A673 (cell line): ENCODE data around the gene PMP22. TPM values are rescaled to one million over a fixed set of nuclear protein-coding genes. Genes with fewer than 3 reads are reported as not detected.

ENCODE experiments used
- BruUV-seq: library from RNA; stranded (reverse); fragments of 400-500 nt; replicated peaks from 2 replicates; lab custom pipeline; 2021; lab: Mats Ljungman, UMichigan
- CTCF ChIA-PET: fragments of 300-600 bp; sonication (Branson Sonifier 250); formaldehyde crosslinking; loops from one replicate; lab custom pipeline; 2022; ENCODE audit warnings: antibody characterized with exemption; lab: Charles Lee
- POLR2A ChIA-PET: fragments of 300-600 bp; sonication (Branson Sonifier 250); formaldehyde crosslinking; loops from one replicate; lab custom pipeline; 2022; ENCODE audit warnings: antibody characterized with exemption; ENCODE audit not compliant: low non-redundant PET; lab: Charles Lee
- DNase-seq: peaks from one replicate; pipeline ENCODE4 v3.0.0-alpha.2; 2015; ENCODE audit warnings: low spot score
- H3K27ac ChIP-seq: fragments of 200-600 bp; sonication (generic); 2 replicates; pipeline ENCODE4 v1.5.1; 2016; ENCODE audit warnings: mixed run types, low read depth, mild to moderate bottlenecking, mixed read lengths, antibody characterized with exemption, low read length; ENCODE audit not compliant: poor library complexity, severe bottlenecking
- H3K27me3 ChIP-seq: fragments of 200-600 bp; sonication (generic); replicated peaks from 2 replicates; pipeline ENCODE4 v1.6.1; 2017; ENCODE audit warnings: mixed run types, low read depth, mild to moderate bottlenecking, mixed read lengths, antibody characterized with exemption, low read length; ENCODE audit not compliant: insufficient read depth, poor library complexity
- H3K36me3 ChIP-seq: fragments of 200-600 bp; sonication (generic); 2 replicates; pipeline ENCODE4 v1.6.1; 2016; ENCODE audit warnings: mixed run types, mild to moderate bottlenecking, mixed read lengths, antibody characterized with exemption, low read length; ENCODE audit not compliant: insufficient read depth, poor library complexity, severe bottlenecking
- H3K4me1 ChIP-seq: fragments of 200-600 bp; sonication (generic); 2 replicates; pipeline ENCODE4 v1.6.1; 2017; ENCODE audit warnings: mixed run types, mild to moderate bottlenecking, mixed read lengths, antibody characterized with exemption, low read length; ENCODE audit not compliant: insufficient read depth, poor library complexity, severe bottlenecking
- H3K4me3 ChIP-seq: fragments of 200-600 bp; sonication (generic); 2 replicates; pipeline ENCODE4 v1.5.1; 2016; ENCODE audit warnings: low read depth, mixed run types, mild to moderate bottlenecking, mixed read lengths, low read length; ENCODE audit not compliant: poor library complexity, severe bottlenecking
- H3K9me3 ChIP-seq: fragments of 200-600 bp; sonication (generic); 2 replicates; pipeline ENCODE4 v1.6.1; 2016; ENCODE audit warnings: mixed run types, low read depth, mild to moderate bottlenecking, mixed read lengths, antibody characterized with exemption, low read length; ENCODE audit not compliant: poor library complexity, severe bottlenecking
- CTCF ChIP-seq: fragments of 300-800, 200-600 bp; sonication (generic); conservative IDR thresholded peaks from 2 replicates; pipeline ENCODE4 v1.5.1; 2017; ENCODE audit warnings: low read depth, mild to moderate bottlenecking, antibody characterized with exemption, low read length, moderate library complexity, mixed read lengths
- EZH2 ChIP-seq: fragments of 200-600 bp; sonication (generic); IDR thresholded peaks from 2 replicates; pipeline ENCODE4 v1.6.1; 2017; ENCODE audit warnings: borderline replicate concordance, low read depth, mild to moderate bottlenecking, mixed read lengths, antibody characterized with exemption, low read length; ENCODE audit not compliant: poor library complexity, severe bottlenecking
- intact Hi-C: fragments of 100-400 bp; cut with micrococcal nuclease; formaldehyde crosslinking; loops from one replicate; pipeline ENCODE4 v1.10.0; 2022; ENCODE audit not compliant: unreplicated experiment
- total RNA-seq: library from RNA; stranded (reverse); gene quantifications from 2 replicates; pipeline ENCODE4 v1.2.3, GENCODE V29; 2021

Gene PMP22
- total RNA-seq, 1 experiment from 2014 or later, result not detected

- BruUV-seq, result no TSS peak
- Histone ChIP-seq H3K27ac (no peak overlapping the region), H3K9me3 (no peaks in the 10 kb centered on the region), H3K4me1 (no peaks in the 10 kb centered on the region), H3K4me3 (no peak overlapping the region), H3K36me3 (no peaks in the 10 kb centered on the region), H3K27me3 (peaks cover 22% of the 10 kb centered on the region)
- CTCF ChIA-PET, result interaction anchor here (0.5 kb wide), 1 partner anchor 194 kb away, joined by 3 read pairs; no protein-coding TSS in a partner anchor
- POLR2A ChIA-PET, result no interaction called here
- intact Hi-C loops, result no loop called here
- no peak for DNase-seq
- no peak for TF ChIP-seq EZH2
- TF ChIP-seq CTCF, result no peak
These were observed 44.1 kb upstream of the PMP22 start for GRCh38 chr17:15309236-15309635.

DNA sequence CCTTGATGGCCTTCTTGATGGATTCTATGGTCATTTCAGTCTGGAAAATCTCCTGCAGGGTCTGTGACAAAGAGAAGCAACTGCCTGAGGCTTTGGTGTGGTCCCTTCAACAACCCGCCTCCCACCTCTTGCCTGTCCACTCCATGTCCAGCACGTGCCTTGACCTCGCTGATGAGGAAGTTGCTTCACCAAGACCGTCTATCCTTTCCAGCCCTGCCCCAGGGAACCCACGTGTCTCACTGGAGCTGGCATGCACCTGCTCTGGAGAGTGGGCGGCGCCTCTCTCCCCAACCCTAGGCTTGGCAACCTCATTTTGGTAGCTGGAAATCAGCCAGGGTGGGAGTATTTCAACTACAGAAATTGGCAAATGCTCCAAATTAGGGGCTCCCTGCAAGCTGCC lies 43.6 kb upstream of the PMP22 start:
- TF ChIP-seq CTCF (no peak), EZH2 (no peak)
- Histone ChIP-seq H3K4me3 (no peak overlapping the region), H3K27ac (no peak overlapping the region), H3K4me1 (no peaks in the 10 kb centered on the region), H3K9me3 (no peaks in the 10 kb centered on the region), H3K36me3 (no peaks in the 10 kb centered on the region), H3K27me3 (peaks cover 23% of the 10 kb centered on the region)
- no peak for DNase-seq
- intact Hi-C loops, result no loop called here
- CTCF ChIA-PET, result interaction anchor here (0.5 kb wide), 1 partner anchor 194 kb away, joined by 3 read pairs; no protein-coding TSS in a partner anchor
- BruUV-seq, result no TSS peak
- POLR2A ChIA-PET, result no interaction called here

GRCh38 chr17:15307710-15308111 lies 42.6 kb upstream of the PMP22 start:
- H3K36me3 ChIP-seq, result no peaks in the 10 kb centered on the region
- no peak for DNase-seq
- TF ChIP-seq EZH2 (no peak), CTCF (no peak)
- H3K4me3 ChIP-seq, result no peak overlapping the region
- BruUV-seq, result no TSS peak
- ChIA-PET POLR2A (no interaction called here), CTCF (no interaction called here)
- intact Hi-C loops, result no loop called here
- H3K27me3 ChIP-seq, result peaks cover 17% of the 10 kb centered on the region
- no peaks in the 10 kb centered on the region for H3K9me3 ChIP-seq
- H3K27ac ChIP-seq, result no peak overlapping the region
- H3K4me1 ChIP-seq, result no peaks in the 10 kb centered on the region
